ENCODE data around the gene ALDOC. TPM values are rescaled to one million over a fixed set of nuclear protein-coding genes. Genes with fewer than 3 reads are reported as not detected.
"Not testable (repeated sequence)": the region's sequence is repeated elsewhere in the genome, so short reads cannot be mapped to it uniquely, and the experiment has no call there.

Gene ALDOC
- total and polyA plus RNA-seq, 2 of the 13 experiments (the other 11 are each of a cell fraction or from before 2014, with no cell fraction given): 15.4 to 60.9 TPM

DNA sequence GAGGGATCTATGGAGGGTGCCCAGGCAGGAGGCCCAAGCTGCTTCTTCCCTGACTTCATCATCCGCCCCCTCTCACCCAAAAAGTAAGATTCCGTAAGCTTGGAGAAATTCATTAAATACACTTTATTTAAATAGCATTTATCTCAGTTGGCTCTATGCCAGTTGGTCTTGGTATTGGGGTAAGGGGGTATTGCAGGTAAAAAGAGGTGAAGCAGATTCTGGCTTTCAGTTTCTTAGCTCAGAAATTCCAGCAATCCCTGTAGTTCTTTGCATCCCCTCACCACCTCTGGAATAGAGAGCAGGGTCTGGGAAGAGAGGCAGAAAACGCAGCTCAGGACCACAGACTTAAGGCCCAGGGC lies 750 bp upstream of the ALDOC start:
- Histone ChIP-seq H3K4me1 (ENCODE audit: insufficient read depth, low read length) (peaks cover 43% of the 10 kb centered on the region), H3K4me2 (ENCODE audit: low read depth, low read length) (peak overlapping the region; percentile 28; the same call in 1 of the 2 replicates), H3K79me2 (ENCODE audit: insufficient read depth, low read length) (peaks cover 4% of the 10 kb centered on the region), H3K36me3 (replicated peaks in 1 of 2; ENCODE audit: control insufficient read depth in 1 of 2, insufficient read depth in 2 of 2, low read length in 2 of 2) (peaks cover 21 to 45% of the 10 kb centered on the region in 2 experiments), H3K9ac (ENCODE audit: insufficient read depth, low read depth, low read length) (no peak overlapping the region), H3K4me3 (replicated peaks in 1 of 3; ENCODE audit: insufficient read depth in 1 of 3, low read depth in 2 of 3, low read length in 3 of 3) (no peak overlapping the region), H2AFZ (ENCODE audit: low read length) (no peak overlapping the region), H3K27me3 (ENCODE audit: control insufficient read depth in 1 of 2, insufficient read depth in 2 of 2, low read length in 2 of 2) (no peaks in the 10 kb centered on the region), H3K9me3 (ENCODE audit: low read length) (no peaks in the 10 kb centered on the region), H3K27ac (ENCODE audit: extremely low read length, insufficient read depth, low read length) (peak overlapping the region; percentile 52), H4K20me1 (ENCODE audit: insufficient read depth, low read length) (no peaks in the 10 kb centered on the region)
- no peak for FAIRE-seq
- no TSS peak for BruUV-seq (replicated peaks)
- in situ Hi-C loops (cut with HindIII; ENCODE audit: extremely low pct_ligation_motif_present, low pct_unique_long_range_greater_than_20kb) (no loop called here), intact Hi-C loops (cut with micrococcal nuclease; ENCODE audit: unreplicated experiment) (no loop called here)
- no peak for DNase-seq (ENCODE audit: low spot score)
- 100% methylated on average over 3 of the region's 3 CpGs for WGBS (ENCODE audit: low lambda C conversion rate)
- CTCF ChIA-PET (ENCODE audit: low intra/inter-chr PET ratio, low total read pairs): no interaction called here
- ATAC-seq: no peak
- TF ChIP-seq LCORL (IDR thresholded peaks at IDR 0.05) (peak; percentile 62; the same call in 1 of the 2 replicates), LCORL (CRISPR knock-in tag; IDR thresholded peaks at IDR 0.05) (no peak), ZNF460 (CRISPR knock-in tag; IDR thresholded peaks at IDR 0.05; ENCODE audit: borderline replicate concordance) (no peak)
- POLR2A ChIA-PET: interaction anchor here (1.3 to 1.4 kb wide), 2 partner anchors 22 to 67 kb away, joined by 7 to 8 read pairs; partner anchors contain the start of genes BLTP2 and SPAG5

DNA sequence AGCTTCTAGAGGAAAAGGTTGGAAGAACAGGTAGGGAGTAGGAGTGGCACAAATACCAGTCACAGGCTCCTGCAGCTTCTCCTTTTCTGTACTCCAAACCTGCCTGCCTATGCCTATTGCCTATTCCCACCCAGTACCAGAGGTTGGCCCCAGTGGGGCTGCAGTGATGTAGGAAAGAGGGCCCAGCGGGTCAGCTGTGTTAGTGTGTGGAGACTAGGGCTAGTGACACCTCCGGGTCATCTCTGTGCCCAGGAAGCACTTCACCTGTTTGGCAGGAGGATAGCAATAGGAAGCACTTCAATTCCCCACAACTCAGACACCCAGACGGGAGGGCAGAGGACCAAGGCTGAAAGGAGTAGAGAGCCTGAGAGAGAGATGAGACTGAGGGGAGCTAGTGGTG lies 679 bp downstream of the ALDOC start:
- in situ Hi-C loops (cut with HindIII; ENCODE audit: extremely low pct_ligation_motif_present, low pct_unique_long_range_greater_than_20kb); H4K20me1 ChIP-seq (ENCODE audit: insufficient read depth, low read length); H3K27me3 ChIP-seq (ENCODE audit: control insufficient read depth in 1 of 2, insufficient read depth in 2 of 2, low read length in 2 of 2); H3K9me3 ChIP-seq (ENCODE audit: low read length); DNase-seq (ENCODE audit: low spot score); BruUV-seq (replicated peaks); H3K79me2 ChIP-seq (ENCODE audit: insufficient read depth, low read length); H2AFZ ChIP-seq (ENCODE audit: low read length); FAIRE-seq; H3K27ac ChIP-seq (ENCODE audit: extremely low read length, insufficient read depth, low read length); ATAC-seq; CTCF ChIA-PET (ENCODE audit: low intra/inter-chr PET ratio, low total read pairs): not testable (repeated sequence)
- Histone ChIP-seq H3K9ac (ENCODE audit: insufficient read depth, low read depth, low read length) (peak overlapping the region; percentile 49; the same call in 1 of the 2 replicates), H3K36me3 (replicated peaks in 1 of 2; ENCODE audit: control insufficient read depth in 1 of 2, insufficient read depth in 2 of 2, low read length in 2 of 2) (peaks cover 15 to 36% of the 10 kb centered on the region in 2 experiments), H3K4me3 (replicated peaks in 1 of 3; ENCODE audit: insufficient read depth in 1 of 3, low read depth in 2 of 3, low read length in 3 of 3) (peak overlapping the region in 1 of 3 experiments; percentile 63; a peak in 3 of 6 replicates), H3K4me2 (ENCODE audit: low read depth, low read length) (peak overlapping the region; percentile 59), H3K4me1 (ENCODE audit: insufficient read depth, low read length) (peaks cover 50% of the 10 kb centered on the region)
- intact Hi-C loops (cut with micrococcal nuclease; ENCODE audit: unreplicated experiment): loop anchor here (1.0 kb wide), 1 partner anchor 23 kb away; the partner anchor contains the start of gene SPAG5
- WGBS (ENCODE audit: low lambda C conversion rate): 66% methylated on average over 3 of the region's 3 CpGs
- POLR2A ChIA-PET: interaction anchor here (0.6 to 1.4 kb wide), 2 partner anchors 21 to 68 kb away, joined by 3 to 8 read pairs; partner anchors contain the start of gene BLTP2
